OCI-LY1 (cell line): ENCODE data around the gene ATXN7L1.

ENCODE experiments used
- CTCF ChIP-seq: fragments of 200-600 bp; sonication (generic), shearing (Covaris generic); IDR thresholded peaks from 2 replicates; pipeline ENCODE4 v1.5.1; 2017; ENCODE audit warnings: mild to moderate bottlenecking, antibody characterized with exemption, low read length, moderate library complexity, mixed read lengths
- EZH2 ChIP-seq: fragments of 200-600 bp; sonication (generic), shearing (Covaris generic); IDR thresholded peaks from 2 replicates; pipeline ENCODE4 v1.8.0; 2017; ENCODE audit warnings: borderline replicate concordance, mixed run types, mild to moderate bottlenecking, antibody characterized with exemption, low read length, moderate library complexity, mixed read lengths

GRCh38 chr7:105610165-105610930, 266.1 kb downstream of the ATXN7L1 start:
- no peak for TF ChIP-seq EZH2
- no peak for TF ChIP-seq CTCF
